CD14-positive monocyte (primary cell): ENCODE results near the gene GALNT4. TPM values are rescaled to one million over a fixed set of nuclear protein-coding genes. Genes with fewer than 3 reads are reported as not detected.

Experiments used
- DNase-seq, 3 donors: peaks; one replicate each; pipeline ENCODE4 v3.0.0-alpha.2; 2011 to 2022
- H2AFZ ChIP-seq: 2 replicates; pipeline ENCODE4 v1.6.0; 2012; ENCODE audit warnings: mild to moderate bottlenecking, low read depth, low read length, inconsistent platforms; ENCODE audit not compliant: insufficient read depth, poor library complexity, severe bottlenecking
- H3K27ac ChIP-seq, 2 donors: 1 replicate in 1 of 2; 2 replicates in 1 of 2; pipeline ENCODE4 v1.5.1; 2012 to 2013; ENCODE audit warnings: low read length in 2 of 2, control low read depth in 1 of 2, inconsistent platforms in 1 of 2, low read depth in 1 of 2, mild to moderate bottlenecking in 1 of 2
- H3K27me3 ChIP-seq, 2 donors: one replicate each; pipeline versions ENCODE4 v1.6.0 to v1.6.1; 2011 to 2013; ENCODE audit warnings: low read length in 2 of 2; ENCODE audit not compliant: control insufficient read depth in 2 of 2, insufficient read depth in 2 of 2
- H3K36me3 ChIP-seq, 2 donors: replicated peaks in 1 of 2; 1 replicate in 1 of 2; 2 replicates in 1 of 2; pipeline versions ENCODE4 v1.5.1 to v1.6.1; 2012 to 2013; ENCODE audit warnings: low read length in 2 of 2, control low read depth in 1 of 2, inconsistent platforms in 1 of 2, mild to moderate bottlenecking in 1 of 2; ENCODE audit not compliant: insufficient read depth in 2 of 2, control insufficient read depth in 1 of 2
- H3K4me1 ChIP-seq, 2 donors: 1 replicate in 1 of 2; 2 replicates in 1 of 2; pipeline versions ENCODE4 v1.5.1 to v1.6.1; 2012 to 2013; ENCODE audit warnings: low read length in 2 of 2, control low read depth in 1 of 2, inconsistent platforms in 1 of 2, mild to moderate bottlenecking in 1 of 2, moderate library complexity in 1 of 2; ENCODE audit not compliant: insufficient read depth in 2 of 2, control insufficient read depth in 1 of 2
- H3K4me2 ChIP-seq: replicated peaks from 2 replicates; pipeline ENCODE3; 2012; ENCODE audit warnings: low read length, moderate library complexity, mild to moderate bottlenecking; ENCODE audit not compliant: poor library complexity, severe bottlenecking; ENCODE audit errors: extremely low read depth
- H3K4me3 ChIP-seq, 3 experiments: fragments of 200-600 bp in 1 of 3; sonication (generic) in 1 of 3; replicated peaks in 1 of 3; 1 replicate in 2 of 3; 2 replicates in 1 of 3; pipeline ENCODE4 v1.5.1; 2011 to 2013; ENCODE audit warnings: low read length in 3 of 3, mild to moderate bottlenecking in 3 of 3, control low read depth in 2 of 3, low read depth in 2 of 3, inconsistent platforms in 1 of 3, moderate library complexity in 1 of 3
- H3K79me2 ChIP-seq: 2 replicates; pipeline ENCODE4 v1.6.0; 2012; ENCODE audit warnings: mild to moderate bottlenecking, control low read depth, inconsistent platforms, low read length, moderate library complexity; ENCODE audit not compliant: insufficient read depth
- H3K9ac ChIP-seq: 2 replicates; pipeline ENCODE4 v1.6.0; 2017; ENCODE audit warnings: low read length, mild to moderate bottlenecking; ENCODE audit not compliant: insufficient read depth, poor library complexity, severe bottlenecking
- H3K9me3 ChIP-seq, 2 donors: replicated peaks in 1 of 2; 1 replicate in 1 of 2; 2 replicates in 1 of 2; pipeline versions ENCODE4 v1.5.1 to v1.6.1; 2012 to 2013; ENCODE audit warnings: low read length in 2 of 2, control low read depth in 1 of 2; ENCODE audit not compliant: control insufficient read depth in 1 of 2, insufficient read depth in 1 of 2
- H4K20me1 ChIP-seq: 2 replicates; pipeline ENCODE4 v1.6.0; 2012; ENCODE audit warnings: mild to moderate bottlenecking, low read length, control low read depth, moderate library complexity; ENCODE audit not compliant: insufficient read depth
- H3K27ac Mint-ChIP-seq, 7 donors: one replicate each; pipeline ENCODE4 v1.8.0; 2020; ENCODE audit warnings: mild to moderate bottlenecking in 7 of 7, mixed read lengths in 7 of 7, moderate library complexity in 6 of 7, inconsistent platforms in 2 of 7
- H3K27me3 Mint-ChIP-seq, 3 donors: one replicate each; pipeline ENCODE4 v1.8.0; 2021 to 2022; ENCODE audit warnings: low read depth in 3 of 3, mild to moderate bottlenecking in 3 of 3, mixed read lengths in 3 of 3, moderate library complexity in 3 of 3, inconsistent platforms in 1 of 3
- H3K36me3 Mint-ChIP-seq, 2 donors: one replicate each; pipeline ENCODE4 v1.8.0; 2020; ENCODE audit warnings: mixed read lengths in 2 of 2, inconsistent platforms in 1 of 2, mild to moderate bottlenecking in 1 of 2
- H3K4me1 Mint-ChIP-seq: one replicate; pipeline ENCODE4 v1.8.0; 2020; ENCODE audit warnings: mild to moderate bottlenecking, mixed read lengths
- H3K4me3 Mint-ChIP-seq, 2 donors: one replicate each; pipeline ENCODE4 v1.8.0; 2020; ENCODE audit warnings: mild to moderate bottlenecking in 2 of 2, mixed read lengths in 2 of 2, moderate library complexity in 1 of 2
- H3K9me3 Mint-ChIP-seq, 7 donors: one replicate each; pipeline ENCODE4 v1.8.0; 2020 to 2022; ENCODE audit warnings: mixed read lengths in 7 of 7, mild to moderate bottlenecking in 6 of 7, moderate library complexity in 6 of 7, inconsistent platforms in 2 of 7
- WGBS: methylation state at CpG from one replicate; pipeline ENCODE4 v1.1.5; 2013; ENCODE audit warnings: missing lambda C conversion rate; ENCODE audit not compliant: insufficient coverage; 5-methylcytosine and 5-hydroxymethylcytosine counted together
- intact Hi-C, 2 donors: fragments of 100-400 bp; cut with micrococcal nuclease; formaldehyde crosslinking; loops; one replicate each; pipeline versions ENCODE4 v1.15.0 to v1.15.1; 2023
- polyA plus RNA-seq, 3 donors: library from polyadenylated mRNA; depleted of rRNA in 1 of 3; unstranded in 2 of 3; stranded (reverse) in 1 of 3; fragments of 300-500 nt in 2 of 3; fragments of >200 nt in 1 of 3; fragmentation: Illumina TruSeq in 2 of 3; gene quantifications; 1 replicate in 2 of 3; 2 replicates in 1 of 3; pipeline ENCODE4 v1.2.3, GENCODE V29; 2012 to 2021
- TF ChIP-seq, protein P1 (sequence below): fragments of 200-600 bp; IDR thresholded peaks from one replicate; pipeline ENCODE4 v1.8.0; 2022; ENCODE audit warnings: antibody characterized with exemption, mild to moderate bottlenecking

GALNT4 gene
- polyA plus RNA-seq, 3 donors: 3.7 to 12.9 (median 10.7) TPM

DNA sequence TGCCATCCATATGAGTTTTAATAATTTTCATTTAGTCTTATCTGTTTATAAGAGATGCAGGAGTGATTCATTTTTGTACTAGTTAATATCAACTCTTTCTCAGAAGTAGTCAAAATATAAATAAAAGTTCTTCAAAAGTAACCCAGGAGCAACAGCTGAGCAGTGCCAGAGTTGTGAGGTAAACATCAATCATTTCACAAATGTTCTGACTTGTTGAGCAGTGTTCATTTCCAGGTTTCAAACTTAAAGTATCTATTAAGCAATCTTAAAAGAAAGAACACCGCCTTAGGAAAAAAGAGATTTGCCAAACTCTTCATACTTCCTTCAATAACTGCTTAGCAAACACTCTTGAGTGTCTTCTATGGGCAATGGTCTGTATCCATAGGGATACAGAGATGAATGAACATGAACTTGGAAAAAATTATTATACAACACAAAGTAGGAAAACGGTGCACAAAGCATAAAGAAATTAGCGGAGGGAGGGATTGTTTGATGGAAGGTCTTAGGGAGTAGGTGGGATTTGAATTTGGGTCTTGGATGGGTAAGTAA lies 43.2 kb upstream of the GALNT4 start:
- H3K9me3 Mint-ChIP-seq: peaks cover 0 to 3% (median 0%) of the 10 kb centered on the region in 7 donors
- H2AFZ ChIP-seq: no peak overlapping the region
- H3K4me3 ChIP-seq: no peak overlapping the region
- peak overlapping the region in 1 of 7 donors; percentile 54 for H3K27ac Mint-ChIP-seq
- H3K27me3 ChIP-seq: no peaks in the 10 kb centered on the region
- H3K4me1 Mint-ChIP-seq: peaks cover 4% of the 10 kb centered on the region
- no peaks in the 10 kb centered on the region for H3K9me3 ChIP-seq
- H3K9ac ChIP-seq: no peak overlapping the region
- H3K27me3 Mint-ChIP-seq: peaks cover 0 to 5% (median 0%) of the 10 kb centered on the region in 3 donors
- H3K4me3 Mint-ChIP-seq: peak overlapping the region in 1 of 2 donors; percentile 5
- H3K79me2 ChIP-seq: no peaks in the 10 kb centered on the region
- TF ChIP-seq, protein P1, sequence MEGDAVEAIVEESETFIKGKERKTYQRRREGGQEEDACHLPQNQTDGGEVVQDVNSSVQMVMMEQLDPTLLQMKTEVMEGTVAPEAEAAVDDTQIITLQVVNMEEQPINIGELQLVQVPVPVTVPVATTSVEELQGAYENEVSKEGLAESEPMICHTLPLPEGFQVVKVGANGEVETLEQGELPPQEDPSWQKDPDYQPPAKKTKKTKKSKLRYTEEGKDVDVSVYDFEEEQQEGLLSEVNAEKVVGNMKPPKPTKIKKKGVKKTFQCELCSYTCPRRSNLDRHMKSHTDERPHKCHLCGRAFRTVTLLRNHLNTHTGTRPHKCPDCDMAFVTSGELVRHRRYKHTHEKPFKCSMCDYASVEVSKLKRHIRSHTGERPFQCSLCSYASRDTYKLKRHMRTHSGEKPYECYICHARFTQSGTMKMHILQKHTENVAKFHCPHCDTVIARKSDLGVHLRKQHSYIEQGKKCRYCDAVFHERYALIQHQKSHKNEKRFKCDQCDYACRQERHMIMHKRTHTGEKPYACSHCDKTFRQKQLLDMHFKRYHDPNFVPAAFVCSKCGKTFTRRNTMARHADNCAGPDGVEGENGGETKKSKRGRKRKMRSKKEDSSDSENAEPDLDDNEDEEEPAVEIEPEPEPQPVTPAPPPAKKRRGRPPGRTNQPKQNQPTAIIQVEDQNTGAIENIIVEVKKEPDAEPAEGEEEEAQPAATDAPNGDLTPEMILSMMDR: no peak
- H3K4me1 ChIP-seq: no peaks in the 10 kb centered on the region
- no peak overlapping the region for H3K4me2 ChIP-seq
- H3K36me3 ChIP-seq: no peaks in the 10 kb centered on the region
- DNase-seq: no peak
- no peaks in the 10 kb centered on the region for H4K20me1 ChIP-seq
- WGBS: no CpG with 5 or more reads among the region's 3 CpGs
- no peaks in the 10 kb centered on the region for H3K36me3 Mint-ChIP-seq
- H3K27ac ChIP-seq: no peak overlapping the region
- intact Hi-C loops: no loop called here

DNA sequence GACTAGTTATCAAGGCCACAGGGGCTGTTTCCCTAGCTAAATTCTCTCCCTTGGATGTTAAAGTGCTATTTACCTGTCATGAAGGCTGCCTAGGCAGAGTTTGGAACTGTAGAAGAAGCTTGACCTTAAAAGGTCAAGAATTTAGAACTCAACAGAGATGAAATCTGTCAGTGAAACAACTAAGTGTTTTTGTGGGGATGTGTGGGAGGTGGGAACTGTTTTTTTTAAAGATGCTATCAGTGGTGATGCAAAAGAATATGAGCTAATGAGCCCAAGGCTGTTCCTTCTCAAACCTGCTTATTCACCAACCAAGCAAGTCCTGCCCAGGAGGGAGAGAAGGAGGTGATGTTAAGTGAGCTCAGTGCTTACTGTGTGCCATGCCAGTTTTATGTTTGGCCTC lies 42.0 kb upstream of the GALNT4 start:
- no peak overlapping the region for H3K4me2 ChIP-seq
- Mint-ChIP-seq H3K27me3 (peaks cover 0 to 3% (median 0%) of the 10 kb centered on the region in 3 donors), H3K36me3 (no peaks in the 10 kb centered on the region), H3K4me1 (peaks cover 4% of the 10 kb centered on the region), H3K4me3 (no peak overlapping the region), H3K27ac (no peak overlapping the region), H3K9me3 (peaks cover 0 to 3% (median 0%) of the 10 kb centered on the region in 7 donors)
- H3K9ac ChIP-seq: no peak overlapping the region
- no peaks in the 10 kb centered on the region for H3K36me3 ChIP-seq
- intact Hi-C loops: no loop called here
- H3K27ac ChIP-seq: no peak overlapping the region
- no peak overlapping the region for H3K4me3 ChIP-seq
- H2AFZ ChIP-seq: no peak overlapping the region
- no peaks in the 10 kb centered on the region for H3K79me2 ChIP-seq
- no peaks in the 10 kb centered on the region for H3K4me1 ChIP-seq
- DNase-seq: no peak
- no peaks in the 10 kb centered on the region for H4K20me1 ChIP-seq
- no peaks in the 10 kb centered on the region for H3K9me3 ChIP-seq
- no peaks in the 10 kb centered on the region for H3K27me3 ChIP-seq
- TF ChIP-seq, protein P1: no peak
